ENCODE measurements around the gene GPATCH8. TPM values are rescaled to one million over a fixed set of nuclear protein-coding genes. Genes with fewer than 3 reads are reported as not detected.

The GPATCH8 gene
- total and polyA plus RNA-seq, 2 of the 8 experiments (the other 6 are each of a cell fraction or from before 2014, with no cell fraction given): 20.5 to 58.1 TPM

DNA sequence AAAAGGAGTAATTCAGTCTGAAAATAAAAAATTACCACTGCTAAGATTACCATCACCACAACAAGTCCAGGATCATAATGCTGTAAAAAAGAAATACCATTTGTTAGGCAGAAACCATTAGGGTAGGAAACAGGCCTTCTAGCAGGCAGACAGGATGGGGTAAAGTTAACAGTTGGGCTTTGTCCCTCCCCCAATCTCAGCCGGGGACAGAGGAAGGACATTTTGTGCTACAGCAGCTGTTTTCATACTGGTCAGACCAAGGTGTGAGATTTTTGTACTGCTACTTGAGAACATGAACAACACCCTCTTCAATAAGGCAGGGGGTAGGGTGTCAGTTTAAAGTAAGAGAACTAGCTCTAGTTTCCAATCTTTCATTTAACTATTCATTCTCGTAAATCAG lies 64.6 kb downstream of the GPATCH8 start:
- ChIA-PET CTCF (ENCODE audit: partially characterized antibody) (no interaction called here), POLR2A (ENCODE audit: partially characterized antibody) (no interaction called here)
- DNase-seq (ENCODE audit: low read depth in 1 of 2, low spot score in 2 of 2) (no peak), FAIRE-seq (no peak)
- Histone ChIP-seq H3K27me3 (replicated peaks in 1 of 4; ENCODE audit: control insufficient read depth in 3 of 4, extremely low read depth in 1 of 4, insufficient read depth in 3 of 4, low read length in 3 of 4) (no peaks in the 10 kb centered on the region), H3K27ac (ENCODE audit: low read depth, low read length) (peak overlapping the region; percentile 26; the same call in 1 of the 2 replicates), H3K9me3 (ENCODE audit: insufficient read depth in 2 of 2, low read depth in 1 of 2, low read length in 1 of 2) (no peaks in the 10 kb centered on the region), H2AK5ac (ENCODE audit: low read depth, low read length) (no peak overlapping the region), H3K56ac (replicated peaks; ENCODE audit: insufficient read length, low read depth, low read length) (no peak overlapping the region), H3K4me2 (ENCODE audit: insufficient read depth in 1 of 2, low read depth in 2 of 2, low read length in 2 of 2) (no peak overlapping the region), H3K14ac (ENCODE audit: insufficient read length) (no peak overlapping the region), H4K5ac (ENCODE audit: insufficient read length, low read depth, low read length) (no peak overlapping the region), H3K9ac (replicated peaks in 1 of 4; ENCODE audit: extremely low read depth in 1 of 4, low read depth in 3 of 4, low read length in 3 of 4) (no peak overlapping the region), H3K79me2 (ENCODE audit: control insufficient read depth in 1 of 2, insufficient read depth in 2 of 2, low read length in 2 of 2) (peaks cover 0 to 29% of the 10 kb centered on the region in 2 experiments; a peak in 2 of 4 replicates), H2AFZ (ENCODE audit: low read length) (no peak overlapping the region), H4K20me1 (replicated peaks in 1 of 2; ENCODE audit: control insufficient read depth in 1 of 2, insufficient read depth in 2 of 2, low read length in 2 of 2) (peaks cover 0 to 2% of the 10 kb centered on the region in 2 experiments), H3K36me3 (ENCODE audit: control insufficient read depth in 2 of 4, insufficient read depth in 4 of 4, low read length in 3 of 4) (peaks cover 0 to 18% (median 9%) of the 10 kb centered on the region in 4 experiments; a peak in 5 of 8 replicates), H2BK15ac (ENCODE audit: low read length) (no peak overlapping the region), H2BK5ac (ENCODE audit: low read depth, low read length) (no peak overlapping the region), H2BK20ac (ENCODE audit: low read length) (no peak overlapping the region), H3K4me1 (replicated peaks in 1 of 4; ENCODE audit: control insufficient read depth in 3 of 4, insufficient read depth in 4 of 4, low read length in 3 of 4) (peaks cover 0 to 3% (median 0%) of the 10 kb centered on the region in 4 experiments; a peak in 1 of 7 replicates), H2BK12ac (ENCODE audit: low read depth, low read length) (no peak overlapping the region), H3K23ac (ENCODE audit: insufficient read length) (no peak overlapping the region), H4K8ac (ENCODE audit: extremely low read depth, insufficient read depth, low read length) (no peak overlapping the region), H3K79me1 (ENCODE audit: low read depth, low read length) (peaks cover 1% of the 10 kb centered on the region; the same call in 1 of the 2 replicates), H4K91ac (replicated peaks; ENCODE audit: insufficient read length, low read length) (no peak overlapping the region), H3K18ac (ENCODE audit: extremely low read depth, low read length) (no peak overlapping the region), H3K23me2 (ENCODE audit: low read depth, low read length) (no peaks in the 10 kb centered on the region), H2BK120ac (replicated peaks; ENCODE audit: low read depth, low read length) (no peak overlapping the region), H3K4me3 (ENCODE audit: extremely low read depth in 1 of 4, insufficient read depth in 2 of 4, low read depth in 3 of 4, low read length in 4 of 4) (no peak overlapping the region), H3K4ac (replicated peaks; ENCODE audit: insufficient read length, low read depth, low read length) (no peak overlapping the region)
- 88% methylated on average over 2 of the region's 2 CpGs; no CpG with 5 or more reads in 1 of the 2 experiments for WGBS, 2 experiments (ENCODE audit: extremely low coverage in 1 of 2, insufficient coverage in 1 of 2, insufficient read length in 1 of 2, insufficient replicate concordance in 2 of 2, low coverage in 1 of 2, low lambda C conversion rate in 2 of 2, missing lambda C conversion rate in 1 of 2)
- TF ChIP-seq CEBPB (IDR thresholded peaks at IDR 0.05; ENCODE audit: low read depth, low read length) (no peak), SIX5 (IDR thresholded peaks at IDR 0.05; ENCODE audit: low read depth, low read length) (no peak), TAF7 (optimal IDR thresholded peaks at IDR 0.05; ENCODE audit: borderline replicate concordance, low read depth, low read length) (no peak), POLR2A (IDR thresholded peaks at IDR 0.05; ENCODE audit: control extremely low read depth in 1 of 2, low read depth in 2 of 2, low read length in 2 of 2) (no peak), HDAC6 (IDR thresholded peaks at IDR 0.05; ENCODE audit: low read depth, low read length) (no peak)

Measured in H1 (cell line).